Caco-2 (cell line): ENCODE measurements around the gene DEFB125. TPM values are rescaled to one million over a fixed set of nuclear protein-coding genes. Genes with fewer than 3 reads are reported as not detected.
A peak's percentile ranks its signal among the peaks of the same experiment; 100 is the strongest.

ENCODE experiments used
- BruUV-seq: library from RNA; stranded (reverse); fragments of 400-500 nt; replicated peaks from 2 replicates; lab custom pipeline; 2021; lab: Mats Ljungman, UMichigan
- CTCF ChIA-PET: fragments of 300-600 bp; sonication (Branson Sonifier 250); formaldehyde crosslinking; loops from one replicate; lab custom pipeline; 2022; ENCODE audit warnings: antibody characterized with exemption; lab: Charles Lee
- POLR2A ChIA-PET: fragments of 300-600 bp; sonication (Branson Sonifier 250); formaldehyde crosslinking; loops from one replicate; lab custom pipeline; 2022; ENCODE audit warnings: antibody characterized with exemption; lab: Charles Lee
- DNase-seq, 2 experiments: peaks; one replicate each; pipeline versions ENCODE4 v3.0.0 to v3.0.0-alpha.2; 2020 to 2022
- H3K27me3 ChIP-seq: replicated peaks from 2 replicates; pipeline ENCODE4 v1.6.0; 2011; ENCODE audit warnings: low read length; ENCODE audit not compliant: control insufficient read depth, insufficient read depth
- H3K36me3 ChIP-seq: 2 replicates; pipeline ENCODE4 v1.5.1; 2011; ENCODE audit warnings: low read length; ENCODE audit not compliant: control insufficient read depth, insufficient read depth
- H3K4me1 ChIP-seq: fragments of 250-450 bp; sonication (Bioruptor Pico); 2 replicates; pipeline ENCODE4 v1.5.1; 2020; ENCODE audit warnings: mild to moderate bottlenecking
- H3K4me3 ChIP-seq: 2 replicates; pipeline ENCODE4 v1.5.1; 2011; ENCODE audit warnings: low read depth, mild to moderate bottlenecking, control low read depth, low read length
- H3K9me3 ChIP-seq: fragments of 250-450 bp; sonication (Bioruptor Pico); 2 replicates; pipeline ENCODE4 v1.5.1; 2020; ENCODE audit warnings: mild to moderate bottlenecking, moderate library complexity
- H3K27ac Mint-ChIP-seq: one replicate; pipeline ENCODE4 v1.8.0; 2022; ENCODE audit warnings: mixed read lengths; ENCODE audit not compliant: unreplicated experiment
- H3K27me3 Mint-ChIP-seq: one replicate; pipeline ENCODE4 v1.8.0; 2022; ENCODE audit warnings: mixed read lengths; ENCODE audit not compliant: insufficient read depth, unreplicated experiment
- H3K36me3 Mint-ChIP-seq: one replicate; pipeline ENCODE4 v1.8.0; 2022; ENCODE audit warnings: mild to moderate bottlenecking, mixed read lengths; ENCODE audit not compliant: insufficient read depth, unreplicated experiment
- H3K4me1 Mint-ChIP-seq: one replicate; pipeline ENCODE4 v1.8.0; 2022; ENCODE audit warnings: low read depth, mixed read lengths; ENCODE audit not compliant: unreplicated experiment
- H3K4me3 Mint-ChIP-seq: one replicate; pipeline ENCODE4 v1.8.0; 2022; ENCODE audit warnings: mild to moderate bottlenecking, moderate library complexity, mixed read lengths; ENCODE audit not compliant: unreplicated experiment
- H3K9me3 Mint-ChIP-seq: one replicate; pipeline ENCODE4 v1.8.0; 2022; ENCODE audit warnings: mixed read lengths; ENCODE audit not compliant: unreplicated experiment
- CTCF ChIP-seq, 2 experiments: fragments of 200-600 bp in 1 of 2; IDR thresholded peaks; 1 replicate in 1 of 2; 2 replicates in 1 of 2; pipeline versions ENCODE4 v1.5.1 to v1.8.0; 2011 to 2022; ENCODE audit warnings: antibody characterized with exemption in 1 of 2, control low read depth in 1 of 2, inconsistent platforms in 1 of 2, low read depth in 1 of 2, low read length in 1 of 2, mild to moderate bottlenecking in 1 of 2, moderate library complexity in 1 of 2; ENCODE audit not compliant: insufficient read depth in 1 of 2, severe bottlenecking in 1 of 2, unreplicated experiment in 1 of 2
- intact Hi-C: fragments of 100-400 bp; cut with micrococcal nuclease; formaldehyde crosslinking; loops from one replicate; pipeline ENCODE4 v1.10.0; 2022; ENCODE audit not compliant: unreplicated experiment
- total RNA-seq: library from RNA; stranded (reverse); gene quantifications from 2 replicates; pipeline ENCODE4 v1.2.3, GENCODE V29; 2022

The DEFB125 gene
- total RNA-seq, 1 experiment from 2014 or later = not detected

GRCh38 chr20:137668-138490 is 50.4 kb downstream of the DEFB125 start:
- BruUV-seq = no TSS peak
- no peaks in the 10 kb centered on the region for H3K36me3 Mint-ChIP-seq
- ChIA-PET CTCF (interaction anchor here (0.7 to 0.8 kb wide), 2 partner anchors 40 to 192 kb away, joined by 3 read pairs; no protein-coding TSS in a partner anchor), POLR2A (no interaction called here)
- Histone ChIP-seq H3K9me3 (peaks cover 14% of the 10 kb centered on the region; the same call in 1 of the 2 replicates), H3K4me1 (no peaks in the 10 kb centered on the region), H3K36me3 (no peaks in the 10 kb centered on the region), H3K4me3 (no peak overlapping the region), H3K27me3 (no peaks in the 10 kb centered on the region; the same call in none of the 2 replicates)
- H3K4me1 Mint-ChIP-seq = no peaks in the 10 kb centered on the region
- H3K27ac Mint-ChIP-seq = no peak overlapping the region
- peak overlapping the region; percentile 68 for H3K4me3 Mint-ChIP-seq
- intact Hi-C loops = no loop called here
- peak; percentile 57 to 66 for DNase-seq
- peaks cover 20% of the 10 kb centered on the region for H3K9me3 Mint-ChIP-seq
- peak; percentile 51 to 63 for TF ChIP-seq CTCF (IDR thresholded peaks at IDR 0.05; ENCODE audit: insufficient read depth in 1 of 2, low read depth in 1 of 2, low read length in 1 of 2, severe bottlenecking in 1 of 2, unreplicated experiment in 1 of 2)
- peaks cover 10% of the 10 kb centered on the region for H3K27me3 Mint-ChIP-seq

GRCh38 chr20:142290-142689 is 54.8 kb downstream of the DEFB125 start, which contains the start of gene DEFB126:
Gene DEFB126 (plus strand): TSS chr20:142590. CDS start chr20:142629, 39 bp downstream.
- TF ChIP-seq CTCF (IDR thresholded peaks at IDR 0.05; ENCODE audit: insufficient read depth in 1 of 2, low read depth in 1 of 2, low read length in 1 of 2, severe bottlenecking in 1 of 2, unreplicated experiment in 1 of 2) = no peak
- ChIA-PET POLR2A (no interaction called here), CTCF (no interaction called here)
- Mint-ChIP-seq H3K4me3 (no peak within 1 kb of the TSS), H3K4me1 (no peaks in the 10 kb centered on the region), H3K36me3 (no peaks in the 10 kb centered on the region), H3K27me3 (peaks cover 22% of the 10 kb centered on the region), H3K27ac (no peak within 1 kb of the TSS), H3K9me3 (peaks cover 9% of the 10 kb centered on the region)
- DNase-seq = no peak
- Histone ChIP-seq H3K36me3 (no peaks in the 10 kb centered on the region), H3K4me3 (no peak within 1 kb of the TSS), H3K9me3 (peaks cover 6% of the 10 kb centered on the region; the same call in 1 of the 2 replicates), H3K4me1 (no peaks in the 10 kb centered on the region), H3K27me3 (peaks cover 1% of the 10 kb centered on the region)
- BruUV-seq = no TSS peak
- intact Hi-C loops = no loop called here

GRCh38 chr20:145877-146276 is 58.4 kb downstream of the DEFB125 start:
- Histone ChIP-seq H3K4me3 (no peak overlapping the region), H3K9me3 (no peaks in the 10 kb centered on the region), H3K36me3 (no peaks in the 10 kb centered on the region), H3K4me1 (no peaks in the 10 kb centered on the region), H3K27me3 (peaks cover 1% of the 10 kb centered on the region; the same call in 1 of the 2 replicates)
- no TSS peak for BruUV-seq
- H3K27ac Mint-ChIP-seq = no peak overlapping the region
- H3K27me3 Mint-ChIP-seq = peaks cover 16% of the 10 kb centered on the region
- H3K36me3 Mint-ChIP-seq = no peaks in the 10 kb centered on the region
- CTCF ChIA-PET = no interaction called here
- intact Hi-C loops = no loop called here
- TF ChIP-seq CTCF (IDR thresholded peaks at IDR 0.05; ENCODE audit: insufficient read depth in 1 of 2, low read depth in 1 of 2, low read length in 1 of 2, severe bottlenecking in 1 of 2, unreplicated experiment in 1 of 2) = no peak
- POLR2A ChIA-PET = no interaction called here
- no peak overlapping the region for H3K4me3 Mint-ChIP-seq
- DNase-seq = no peak
- no peaks in the 10 kb centered on the region for H3K9me3 Mint-ChIP-seq
- no peaks in the 10 kb centered on the region for H3K4me1 Mint-ChIP-seq

Other genes with a start within 250 kb of the DEFB125 start
- gene DEFB126, start 54.9 kb downstream of the DEFB125 start, total RNA-seq = not detected in 2 replicates
- gene DEFB127, start 69.8 kb downstream of the DEFB125 start, total RNA-seq = not detected in 2 replicates
- not detected in 2 replicates for gene DEFB128, start 102.0 kb downstream of the DEFB125 start, total RNA-seq
- gene DEFB129, start 139.6 kb downstream of the DEFB125 start, total RNA-seq = not detected in 2 replicates
- gene DEFB132, start 170.1 kb downstream of the DEFB125 start, total RNA-seq = not detected in 2 replicates
- gene C20orf96, start 203.1 kb downstream of the DEFB125 start, total RNA-seq = 10.3 and 11.5 TPM in 2 replicates
- 34.4 and 37.2 TPM in 2 replicates for gene ZCCHC3, start 209.9 kb downstream of the DEFB125 start, total RNA-seq
- gene SOX12, start 237.9 kb downstream of the DEFB125 start, total RNA-seq = 13.9 and 14.7 TPM in 2 replicates